Stimulated activated CD4-positive, alpha-beta T cell treated with anti-CD3 and anti-CD28 coated beads, TNF-alpha, amount 100 ng/mL, for 4 hours (primary cell): ENCODE measurements around the gene TCF3.
"Not testable (repeated sequence)": the region's sequence is repeated elsewhere in the genome, so short reads cannot be mapped to it uniquely, and the experiment has no call there.

Source experiments
- DNase-seq, 3 experiments: peaks; one replicate each; pipeline ENCODE4 v3.0.0-alpha.2; 2020; ENCODE audit warnings: low read depth in 3 of 3

TCF3 gene

DNA sequence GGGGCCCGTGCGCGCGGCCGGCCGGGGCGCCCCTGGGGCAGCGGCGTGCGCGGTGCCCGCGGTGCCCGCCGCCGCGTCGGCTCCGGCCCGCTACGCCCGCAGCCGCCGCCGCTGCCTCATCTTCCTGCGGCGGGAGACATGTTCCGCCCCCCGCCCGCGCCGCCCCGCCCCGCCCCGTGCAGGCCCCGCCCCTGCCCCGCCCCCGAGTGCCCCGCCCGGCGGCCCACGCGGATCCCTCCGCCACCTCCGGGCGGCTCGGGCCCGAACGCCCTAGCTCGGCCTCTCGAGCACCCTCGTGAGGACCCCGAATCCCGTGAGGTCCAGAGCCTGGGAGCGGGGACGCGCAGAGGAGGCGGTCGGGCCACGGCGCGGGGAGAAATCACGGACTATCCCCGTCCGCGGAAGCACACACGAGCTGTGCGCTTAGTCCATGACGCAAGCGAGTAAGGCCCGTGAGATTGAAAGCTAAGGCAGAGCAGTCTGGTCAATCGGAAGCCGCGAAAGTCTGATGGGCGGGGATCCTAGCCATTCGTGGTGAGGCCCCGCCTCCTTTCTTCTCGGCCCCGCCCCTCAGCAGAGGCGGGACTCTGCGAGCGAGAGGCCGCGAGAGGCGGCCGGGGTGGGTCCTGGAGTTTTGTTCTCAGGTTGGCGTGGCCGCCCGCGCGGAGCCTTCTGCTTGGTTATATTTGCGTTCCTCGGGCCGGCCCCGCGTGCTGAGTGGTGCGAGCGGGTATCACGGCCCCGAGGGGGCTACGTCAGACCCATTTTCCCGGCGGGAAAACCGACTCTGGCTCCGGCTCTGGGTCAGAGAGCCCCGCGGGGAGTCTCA is at the start of gene TCF3:
TSS of gene TCF3 (minus strand) at position 145 of the 829 bp plus-strand sequence. CDS start 2,367 bp downstream, outside the sequence.
- peak; percentile 97 to 99 (median 98) for DNase-seq

DNA sequence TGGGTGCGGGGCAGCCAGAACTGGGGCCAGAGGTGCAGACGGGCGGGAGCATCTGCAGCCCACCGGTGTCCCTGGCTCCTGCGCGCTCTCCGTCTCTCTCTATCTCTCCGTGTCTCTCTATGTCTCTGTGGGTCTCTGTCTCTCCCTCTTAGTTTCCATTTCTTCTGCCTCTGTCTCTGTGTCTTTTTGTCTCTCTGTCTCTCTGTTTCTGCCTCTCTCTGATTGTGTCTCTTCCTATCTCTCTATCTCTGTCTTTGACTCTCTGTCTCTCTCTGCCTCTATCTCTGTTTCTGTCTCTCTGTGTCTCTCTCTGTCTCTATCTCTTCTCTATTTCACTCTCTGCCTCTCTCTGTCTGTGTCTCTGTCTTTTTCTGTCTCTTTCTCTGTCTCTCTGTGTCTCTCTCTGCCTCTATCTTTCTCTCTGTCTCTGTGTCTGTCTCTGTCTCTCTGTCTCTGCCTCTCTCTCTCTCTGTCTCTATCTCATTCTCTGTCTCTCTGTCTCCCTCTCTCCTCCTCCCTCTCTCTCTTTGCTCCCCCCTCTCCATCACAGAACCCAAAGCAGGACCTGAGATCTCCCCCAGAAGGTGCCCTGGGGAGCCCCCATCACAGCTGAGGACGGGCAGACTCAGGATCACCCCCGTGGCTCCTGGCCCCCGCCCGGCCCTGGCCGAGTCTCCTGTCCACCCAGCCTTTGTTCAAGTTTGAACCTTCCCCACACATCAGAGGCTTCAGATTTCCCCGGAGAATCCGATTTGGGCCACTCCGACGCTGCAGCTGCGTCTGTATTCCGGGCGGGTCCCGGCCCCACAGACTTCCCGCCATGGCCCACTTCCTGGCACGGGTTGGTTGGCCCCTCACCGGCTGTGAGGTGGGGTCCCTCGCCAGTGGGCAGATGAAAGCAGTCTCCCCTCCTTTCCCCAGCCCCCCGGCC is 48.6 kb upstream of the TCF3 start:
- DNase-seq: no peak

DNA sequence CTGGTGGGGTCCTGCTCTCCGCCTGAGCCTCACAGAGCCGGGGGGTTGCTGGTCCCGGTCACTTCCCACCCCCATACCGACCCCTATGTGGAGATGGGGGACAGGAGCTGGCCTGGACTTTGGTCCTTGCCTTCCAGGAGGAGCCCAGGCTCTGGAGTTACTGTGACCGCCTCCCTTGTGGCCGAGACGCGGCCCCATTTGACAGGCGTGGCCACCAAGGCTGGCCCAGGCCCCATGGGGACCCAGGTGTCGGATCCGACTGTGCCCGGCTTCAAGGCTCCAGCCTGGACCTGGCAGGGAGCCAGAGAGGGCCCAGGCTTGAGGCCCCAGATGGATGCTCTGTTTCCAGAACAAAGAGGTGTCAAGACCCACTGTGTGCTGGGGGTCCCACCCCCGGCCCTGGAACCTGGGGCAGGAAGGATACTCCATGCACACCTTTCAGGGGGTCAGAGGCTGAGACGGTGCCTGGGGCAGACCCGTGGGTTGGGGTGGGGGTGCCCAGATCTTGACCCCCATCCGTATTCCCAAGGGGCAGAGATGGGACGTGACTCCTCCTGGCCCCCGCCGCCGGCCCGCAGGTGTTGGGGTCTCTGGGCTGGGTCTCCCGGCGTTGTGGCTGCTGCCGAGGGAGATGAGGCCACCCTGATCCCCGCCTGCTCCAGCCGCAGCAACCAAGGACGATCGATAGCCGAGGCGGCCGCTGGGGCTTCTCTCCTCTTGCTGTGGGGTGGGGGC is 47.8 kb upstream of the TCF3 start:
- no peak for DNase-seq

DNA sequence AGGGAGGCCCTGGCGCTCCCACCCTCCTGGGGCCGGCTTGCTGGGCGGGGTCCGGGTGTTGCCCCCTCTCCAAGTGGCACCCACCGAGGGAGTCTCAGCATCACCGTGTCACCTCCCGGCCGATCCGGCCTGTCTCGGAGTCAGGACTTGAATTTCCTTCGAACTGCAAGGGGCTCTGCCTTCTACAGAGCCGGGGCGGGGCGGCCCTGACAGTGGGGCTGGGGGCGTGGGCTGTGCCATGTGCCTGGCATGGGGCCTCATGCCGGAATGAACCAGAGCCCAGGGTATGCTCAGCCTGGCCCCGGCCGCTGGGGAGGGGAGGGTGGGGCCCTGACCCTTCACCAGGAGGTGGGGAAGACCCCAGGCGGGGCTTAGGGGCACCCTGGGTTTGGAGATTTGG is 47.0 kb upstream of the TCF3 start:
- no peak for DNase-seq

DNA sequence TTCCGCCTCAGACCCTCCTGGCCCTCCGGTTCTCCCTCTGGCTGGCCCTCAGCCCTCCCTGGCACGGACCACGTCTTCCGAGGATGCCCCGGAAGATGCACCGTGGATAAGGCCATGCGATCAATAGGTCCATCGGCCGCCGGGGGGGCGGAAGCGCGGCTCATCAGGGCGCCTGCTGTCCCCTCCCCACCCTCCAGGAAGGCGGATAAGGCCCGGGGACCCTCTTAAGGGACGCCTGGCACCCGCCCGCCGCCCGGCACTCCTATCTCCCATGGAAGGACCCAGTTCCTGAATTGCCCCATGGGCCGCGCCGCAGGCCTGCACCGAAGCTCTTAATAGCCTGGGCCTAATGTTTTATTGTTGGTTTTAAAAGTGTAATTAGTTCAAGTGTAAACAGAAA is 46.2 kb upstream of the TCF3 start:
- no peak for DNase-seq

DNA sequence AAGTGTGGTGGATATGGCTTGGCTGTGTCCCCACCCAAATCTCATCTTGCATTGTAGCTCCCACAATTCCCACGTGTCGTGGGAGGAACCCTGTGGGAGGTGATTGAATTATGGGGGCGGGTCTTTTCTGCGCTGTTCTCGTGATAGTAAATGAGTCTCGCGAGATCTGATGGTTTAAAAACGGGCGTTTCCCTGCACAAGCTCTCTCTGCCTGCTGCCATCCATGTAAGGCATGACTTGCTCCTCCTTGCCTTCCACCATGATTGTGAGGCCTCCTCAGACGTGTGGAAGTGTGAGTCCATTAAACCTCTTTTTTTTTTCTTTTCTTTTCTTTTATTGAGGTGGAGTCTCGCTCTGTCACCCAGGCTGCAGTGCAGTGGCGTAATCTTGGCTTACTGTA is 43.1 kb upstream of the TCF3 start:
- DNase-seq: not testable (repeated sequence)

DNA sequence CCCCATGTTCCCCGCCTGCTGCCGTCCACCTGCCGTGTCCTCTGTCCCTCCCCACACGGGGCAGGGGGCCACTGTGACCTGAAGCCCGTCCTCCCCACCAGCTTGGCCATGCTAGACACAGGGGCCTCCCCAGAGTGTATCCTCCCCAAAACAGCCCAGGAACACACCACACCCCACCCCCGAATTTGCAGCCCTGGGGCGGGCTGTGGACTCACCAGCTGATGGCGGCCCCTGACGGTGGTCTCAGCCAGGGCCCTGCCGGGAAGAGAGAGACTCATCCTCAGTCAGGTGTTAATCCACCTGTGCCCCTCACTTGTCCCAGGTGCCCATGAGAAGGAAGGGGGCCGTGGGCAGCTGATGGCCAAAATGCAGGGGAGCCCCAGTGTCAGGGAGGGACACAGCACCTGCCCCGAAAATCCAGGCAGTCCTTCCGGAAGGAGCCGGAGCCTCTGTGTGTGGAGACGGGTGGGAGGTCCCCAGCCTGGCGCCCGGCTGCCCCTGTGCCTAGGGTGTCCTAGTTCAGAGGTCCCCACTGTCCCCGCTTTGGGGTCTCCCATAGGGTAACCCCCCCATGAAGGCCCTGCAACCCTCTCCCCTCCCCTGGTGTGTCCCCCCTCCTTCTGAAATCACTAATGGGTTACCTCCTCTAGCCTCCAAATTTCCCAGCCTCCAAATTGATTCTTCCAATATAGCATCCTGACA is 39.3 kb upstream of the TCF3 start:
- DNase-seq: no peak

DNA sequence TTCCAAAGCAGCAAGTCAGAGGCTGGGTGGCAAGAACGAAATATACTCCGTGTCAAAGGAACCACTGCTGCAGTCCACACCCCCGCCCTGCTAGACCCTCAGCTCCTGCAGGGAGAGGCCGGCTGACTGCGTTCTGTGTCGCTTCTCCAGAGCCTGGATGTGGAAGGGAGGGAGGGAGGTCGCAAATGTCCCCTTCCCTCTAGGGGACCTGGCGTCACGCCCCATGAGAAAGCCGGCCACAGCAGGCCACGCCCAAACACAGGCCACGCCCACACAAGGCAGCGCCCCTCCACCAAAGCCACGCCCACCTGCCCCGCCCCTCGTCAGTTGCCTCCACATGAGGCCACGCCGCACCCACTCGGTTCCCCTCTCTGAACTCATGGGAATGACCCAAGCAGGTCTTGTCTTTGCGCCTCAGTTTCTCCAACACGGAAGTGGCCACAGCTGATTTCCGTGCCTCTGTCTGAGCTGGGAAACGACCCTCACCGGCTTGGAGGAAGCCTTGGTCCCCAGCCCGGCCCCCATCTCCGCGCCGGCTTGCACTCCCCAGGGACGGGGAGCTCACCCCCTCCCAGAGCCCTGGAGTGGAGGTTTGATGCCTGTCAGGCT is 38.4 kb upstream of the TCF3 start:
- peak in 2 of 3 experiments; percentile 18 to 43 for DNase-seq

DNA sequence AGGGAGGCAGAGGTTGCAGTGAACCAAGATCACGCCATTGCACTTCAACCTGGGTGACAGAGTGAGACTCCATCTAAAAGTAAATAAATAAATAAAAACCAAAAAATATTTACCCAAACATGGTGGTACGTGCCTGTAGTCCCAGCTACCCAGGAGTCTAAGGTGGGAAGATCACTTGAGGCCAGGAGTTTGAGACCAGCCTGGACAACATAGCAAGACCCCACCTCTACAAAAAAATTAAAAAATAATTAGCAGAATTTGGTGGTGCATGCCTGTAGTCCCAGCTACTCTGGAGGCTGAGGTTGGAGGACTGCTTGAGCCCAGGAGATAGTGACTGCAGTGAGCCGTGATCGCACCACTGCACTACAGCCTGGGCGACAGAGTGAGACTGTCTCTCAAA is 33.4 kb upstream of the TCF3 start:
- DNase-seq: not testable (repeated sequence)

DNA sequence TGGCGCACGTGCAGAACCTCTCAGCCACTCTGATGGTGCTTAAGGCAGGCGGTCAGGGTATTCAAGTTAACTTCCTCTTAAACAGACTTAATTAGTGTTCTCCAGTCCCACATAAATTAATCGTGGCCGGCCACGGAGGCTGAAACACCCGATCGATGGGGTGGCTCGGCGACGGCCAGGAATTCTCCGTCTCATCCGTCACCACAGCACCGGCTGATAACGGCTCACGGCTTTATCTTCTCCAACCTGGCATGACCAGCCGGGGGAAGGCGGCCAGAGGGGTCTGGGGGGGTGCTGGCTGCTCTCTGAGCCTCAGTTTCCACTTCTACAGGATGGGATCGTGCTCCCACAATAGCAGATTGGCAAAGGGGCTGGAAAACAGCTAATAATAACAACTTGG is 32.6 kb upstream of the TCF3 start:
- no peak for DNase-seq

DNA sequence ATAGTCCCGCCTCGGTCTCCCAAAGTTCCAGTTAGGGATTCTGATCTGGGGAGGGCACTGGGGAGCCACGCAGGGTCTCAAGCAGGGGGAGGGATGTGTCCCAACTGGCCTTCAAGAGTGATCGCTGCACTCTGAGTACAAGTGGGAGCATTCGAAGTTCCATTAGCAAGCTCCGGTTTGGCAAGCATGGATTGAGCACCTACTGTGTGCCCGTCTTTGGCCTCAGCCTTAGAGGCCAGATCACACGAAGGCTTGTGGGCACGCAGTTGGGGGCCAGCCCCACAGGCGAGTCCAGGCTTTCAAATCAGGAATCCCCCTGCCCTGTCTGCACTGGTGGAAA is 32.1 kb upstream of the TCF3 start:
- no peak for DNase-seq

DNA sequence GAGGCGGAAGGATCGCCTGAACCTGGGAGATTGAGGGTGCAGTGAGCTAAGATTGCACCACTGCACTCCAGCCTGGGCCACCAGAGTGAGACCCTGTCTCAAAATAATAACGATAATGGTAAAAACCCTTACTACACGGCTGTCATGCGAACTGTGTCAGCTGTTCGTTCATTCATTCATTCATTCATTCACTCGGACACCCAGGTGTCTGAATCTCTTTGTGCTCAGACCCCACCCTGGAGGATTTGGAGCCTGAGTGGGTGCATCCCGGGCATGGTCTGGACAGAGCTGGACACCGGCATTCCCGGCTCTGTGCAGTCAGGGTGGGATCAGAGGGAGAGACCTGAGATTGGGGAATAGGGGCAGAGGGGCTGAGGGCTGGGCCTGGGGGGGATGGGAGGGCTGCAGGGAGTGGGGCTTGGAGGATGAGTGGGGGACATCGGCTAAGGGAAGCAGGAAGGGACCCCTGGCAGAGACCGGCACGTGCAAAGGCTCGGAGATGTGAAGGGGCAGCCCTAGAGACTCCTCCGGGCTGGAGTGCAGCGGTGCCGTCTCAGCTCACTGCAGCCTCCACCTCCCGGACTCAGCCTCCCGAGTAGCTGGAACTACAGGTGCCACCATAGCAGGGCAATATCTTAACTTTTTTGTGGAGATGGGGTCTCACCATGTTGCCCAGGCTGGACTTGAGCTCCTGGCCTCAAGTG is 31.6 kb upstream of the TCF3 start:
- DNase-seq: no peak

DNA sequence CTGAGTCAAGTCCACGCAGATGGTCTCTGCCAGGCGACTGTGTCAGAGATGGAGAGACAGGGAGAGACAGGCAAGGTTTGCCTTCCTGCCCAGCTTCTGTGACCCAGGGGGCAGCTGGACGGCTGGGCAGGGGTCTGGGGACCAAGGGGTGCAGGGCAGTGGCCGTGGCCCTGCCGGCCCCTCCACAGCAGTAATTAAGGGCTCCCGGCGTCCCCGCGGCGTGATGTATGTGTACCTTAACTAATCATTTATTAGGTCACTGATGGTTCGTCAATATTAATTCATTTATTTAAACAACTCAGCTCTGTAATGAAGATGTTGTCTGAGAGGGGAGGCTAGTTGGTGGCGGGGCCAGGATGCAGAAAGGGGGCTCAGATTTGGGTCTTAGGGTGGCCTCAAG is 28.6 kb upstream of the TCF3 start:
- DNase-seq: no peak

DNA sequence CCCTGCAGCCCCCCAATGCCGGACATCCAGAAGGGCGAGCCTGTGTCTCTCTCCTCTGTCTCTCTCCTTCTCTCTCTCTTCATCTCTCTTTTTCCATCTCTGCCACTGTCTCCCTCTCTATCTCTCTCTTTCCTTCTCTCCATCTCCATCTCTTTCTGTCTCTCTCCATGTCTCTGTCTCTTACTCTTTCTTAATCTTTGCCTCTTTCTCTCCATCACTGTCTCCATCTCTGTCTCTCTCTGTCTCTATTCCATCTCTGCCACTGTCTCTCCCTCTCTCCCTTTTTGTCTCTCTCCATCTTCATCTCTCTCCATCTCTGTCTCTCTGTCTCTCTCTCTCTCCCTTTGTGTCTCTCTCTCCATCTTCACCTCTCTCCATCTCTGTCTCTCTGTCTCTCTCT is 25.7 kb upstream of the TCF3 start:
- no peak for DNase-seq

DNA sequence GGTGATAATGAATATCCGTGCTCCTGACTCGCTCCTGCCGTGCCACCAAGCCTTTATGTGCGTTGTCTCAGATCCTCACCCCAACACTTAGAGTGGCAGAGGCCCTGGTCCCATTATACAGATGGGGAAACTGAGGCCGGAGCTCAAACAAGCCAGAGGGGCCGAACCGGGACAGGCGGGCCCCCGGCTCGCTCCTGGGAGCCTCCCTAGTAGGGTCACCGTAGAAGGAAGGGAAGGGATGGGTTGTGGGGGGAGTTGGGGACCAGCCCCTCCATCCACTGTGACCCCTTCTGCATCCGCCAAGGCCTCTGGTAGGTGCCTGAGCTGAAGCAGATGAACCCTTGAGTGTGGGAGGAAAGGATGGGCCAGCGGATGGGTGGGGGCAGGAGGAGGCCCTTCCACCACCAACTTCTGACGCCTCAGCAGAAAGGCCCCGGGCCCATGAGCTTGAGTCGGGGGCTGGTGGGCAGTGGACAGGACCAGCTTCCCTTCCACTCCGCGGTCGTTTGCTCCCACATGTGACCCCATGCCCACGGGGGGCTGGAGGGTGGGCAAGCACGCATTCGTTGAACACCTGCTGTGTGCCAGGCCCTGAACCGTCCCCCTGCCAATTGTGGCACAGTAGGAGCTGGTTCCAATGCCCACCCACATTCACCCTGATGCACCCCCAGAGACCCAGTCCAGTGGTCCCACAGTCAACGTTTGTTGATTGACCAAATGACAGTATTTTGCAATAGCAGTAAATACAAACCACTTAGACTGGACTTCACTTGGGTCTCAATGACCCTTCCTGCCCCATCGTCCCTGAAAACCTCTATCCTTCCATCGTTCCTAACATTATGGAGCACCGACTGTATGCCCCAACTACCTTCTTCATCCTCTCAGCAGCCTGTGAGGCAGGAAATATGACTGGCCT is 24.2 kb upstream of the TCF3 start:
- DNase-seq: no peak

DNA sequence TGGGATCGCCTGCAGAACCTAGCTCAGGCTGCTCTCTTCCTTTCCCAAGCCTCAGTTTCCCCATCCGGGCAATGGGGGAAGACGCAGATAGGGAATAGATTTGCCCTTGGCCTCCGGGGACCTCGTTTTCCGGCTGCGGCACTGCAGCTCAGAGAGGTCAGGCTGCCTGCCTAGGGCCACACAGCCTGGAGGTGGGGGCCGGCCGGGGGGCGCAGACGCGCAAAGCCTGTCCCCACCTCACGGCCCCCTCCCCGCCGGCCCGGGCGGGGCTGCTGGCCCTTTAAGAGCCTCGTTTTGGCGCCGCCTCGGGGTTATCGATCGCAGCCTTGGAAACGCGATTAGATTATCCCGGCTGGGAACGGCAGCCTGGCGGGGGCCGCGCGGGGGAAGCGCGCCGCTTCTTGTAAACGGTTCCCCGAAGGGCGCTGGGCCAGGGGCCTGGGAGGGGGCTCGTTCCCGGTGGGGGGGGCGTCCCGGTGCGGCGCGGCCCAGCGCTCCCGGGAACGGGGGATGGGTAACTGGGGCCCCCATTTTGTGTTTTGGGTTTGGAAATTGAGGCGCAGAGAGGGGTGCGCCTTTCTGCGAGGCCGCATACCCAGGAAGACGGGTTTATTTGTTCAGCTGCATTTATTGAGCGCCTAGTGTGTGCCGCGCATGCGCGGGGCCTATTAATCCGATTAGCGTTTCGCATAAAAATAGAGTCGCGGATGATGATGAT is 23.4 kb upstream of the TCF3 start:
- DNase-seq: no peak

DNA sequence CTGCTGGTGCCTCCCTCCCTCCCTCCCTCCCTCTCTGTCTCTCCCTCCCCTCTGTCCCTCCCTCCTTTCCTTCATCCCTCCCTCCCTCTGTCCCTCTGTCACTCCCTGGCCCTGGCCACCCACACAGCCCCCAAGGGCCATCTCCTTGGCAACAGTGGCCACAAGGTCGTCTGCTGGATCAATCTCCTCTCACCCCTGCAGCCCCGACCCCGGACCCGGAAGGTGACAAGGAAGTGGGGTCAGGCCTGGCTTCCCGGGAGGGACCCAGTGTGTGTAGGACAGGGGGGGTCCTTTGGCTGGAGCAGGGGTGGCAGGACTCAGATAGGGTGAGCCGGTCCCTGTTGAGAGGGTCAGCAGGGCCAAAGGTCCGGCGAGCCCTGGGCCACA is 21.9 kb upstream of the TCF3 start:
- DNase-seq: no peak

DNA sequence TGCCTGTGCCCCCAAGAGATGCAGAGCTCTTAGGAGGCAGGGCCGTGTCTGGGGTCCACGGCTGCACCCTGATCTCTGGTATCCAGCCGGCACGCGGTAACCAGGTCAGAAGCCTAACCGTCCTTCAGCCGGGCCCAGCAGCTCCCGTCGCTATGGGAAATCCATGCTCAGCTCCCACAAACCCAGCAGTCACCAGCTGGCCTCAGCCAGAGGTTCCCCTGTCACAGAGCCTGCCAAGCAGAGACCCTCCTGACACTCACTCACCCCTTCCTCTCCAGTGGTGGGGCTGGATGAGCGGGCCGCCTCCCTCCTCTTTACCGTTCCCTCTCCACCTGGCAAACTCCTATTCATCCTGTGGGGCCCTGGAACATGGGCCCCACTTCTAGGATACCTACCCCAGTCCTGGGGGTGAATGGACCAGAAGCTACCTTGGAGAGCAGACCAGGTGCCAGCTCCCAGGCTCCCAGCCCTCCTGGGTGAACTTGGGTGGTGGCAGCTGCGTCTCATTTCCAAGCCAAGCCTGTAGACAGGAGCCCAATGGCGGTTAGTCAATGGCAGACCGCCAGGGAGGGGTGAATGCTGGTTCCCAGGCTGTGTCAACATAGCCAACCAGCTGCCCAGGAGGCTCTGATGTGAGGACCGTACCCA is 21.4 kb upstream of the TCF3 start:
- no peak for DNase-seq
